CD8-positive, alpha-beta memory T cell (primary cell): ENCODE measurements around the gene SNCB. TPM values are rescaled to one million over a fixed set of nuclear protein-coding genes. Genes with fewer than 3 reads are reported as not detected.
A peak's percentile ranks its signal among the peaks of the same experiment; 100 is the strongest.

Source experiments
- CTCF ChIA-PET: fragments of 350-600 bp; sonication (Branson Sonifier 250); formaldehyde crosslinking; loops from one replicate; lab custom pipeline; 2021; ENCODE audit warnings: antibody characterized with exemption; lab: Charles Lee
- POLR2A ChIA-PET: fragments of 350-600 bp; sonication (Branson Sonifier 250); formaldehyde crosslinking; loops from one replicate; lab custom pipeline; 2021; ENCODE audit warnings: antibody characterized with exemption; lab: Charles Lee
- DNase-seq, 5 donors: peaks; one replicate each; pipeline versions ENCODE4 v3.0.0 to v3.0.0-alpha.2; 2020 to 2022; ENCODE audit warnings: mixed read lengths in 1 of 5
- H3K27ac ChIP-seq: one replicate; pipeline ENCODE4 v1.7.0; 2013; ENCODE audit warnings: low read depth, mild to moderate bottlenecking, low read length, moderate library complexity
- H3K27me3 ChIP-seq: 2 replicates; pipeline ENCODE4 v1.7.0; 2013; ENCODE audit warnings: low read length, mild to moderate bottlenecking; ENCODE audit not compliant: insufficient read depth, poor library complexity, severe bottlenecking
- H3K36me3 ChIP-seq: 2 replicates; pipeline ENCODE4 v1.7.0; 2013; ENCODE audit warnings: mild to moderate bottlenecking, low read length, moderate library complexity; ENCODE audit not compliant: insufficient read depth
- H3K4me1 ChIP-seq: 2 replicates; pipeline ENCODE4 v1.7.0; 2013; ENCODE audit warnings: mild to moderate bottlenecking, low read length, moderate library complexity; ENCODE audit not compliant: insufficient read depth
- H3K4me3 ChIP-seq: 2 replicates; pipeline ENCODE4 v1.7.0; 2013; ENCODE audit warnings: mild to moderate bottlenecking, low read length
- H3K9me3 ChIP-seq: 2 replicates; pipeline ENCODE4 v1.7.0; 2013; ENCODE audit warnings: mild to moderate bottlenecking, low read length
- H3K27ac Mint-ChIP-seq, 8 donors: one replicate each; pipeline ENCODE4 v1.8.0; 2020 to 2021; ENCODE audit warnings: mixed read lengths in 8 of 8, mild to moderate bottlenecking in 6 of 8, inconsistent platforms in 3 of 8, moderate library complexity in 3 of 8
- H3K27me3 Mint-ChIP-seq, 2 donors: one replicate each; pipeline ENCODE4 v1.8.0; 2020 to 2021; ENCODE audit warnings: mixed read lengths in 2 of 2, mild to moderate bottlenecking in 1 of 2, moderate library complexity in 1 of 2
- H3K36me3 Mint-ChIP-seq, 3 donors: one replicate each; pipeline ENCODE4 v1.8.0; 2020 to 2021; ENCODE audit warnings: mixed read lengths in 3 of 3, inconsistent platforms in 1 of 3, mild to moderate bottlenecking in 1 of 3
- H3K4me1 Mint-ChIP-seq, 3 donors: one replicate each; pipeline ENCODE4 v1.8.0; 2020 to 2021; ENCODE audit warnings: mixed read lengths in 3 of 3, inconsistent platforms in 1 of 3, mild to moderate bottlenecking in 1 of 3
- H3K4me3 Mint-ChIP-seq, 7 donors: one replicate each; pipeline ENCODE4 v1.8.0; 2020 to 2021; ENCODE audit warnings: mixed read lengths in 7 of 7, mild to moderate bottlenecking in 6 of 7, moderate library complexity in 4 of 7, inconsistent platforms in 2 of 7
- H3K9me3 Mint-ChIP-seq, 5 donors: one replicate each; pipeline ENCODE4 v1.8.0; 2020 to 2022; ENCODE audit warnings: mixed read lengths in 5 of 5, mild to moderate bottlenecking in 3 of 5, moderate library complexity in 2 of 5, inconsistent platforms in 1 of 5
- polyA plus RNA-seq: library from polyadenylated mRNA; unstranded; fragments of 300-500 nt; fragmentation: Illumina TruSeq; gene quantifications from one replicate; pipeline ENCODE4 v1.2.3, GENCODE V29; 2021
- total RNA-seq, 2 experiments: library from RNA; stranded (reverse); gene quantifications; one replicate each; pipeline ENCODE4 v1.2.3, GENCODE V29; 2021

The SNCB gene
- total and polyA plus RNA-seq, 3 experiments from 2014 or later, result not detected

- H3K4me1 ChIP-seq, result peaks cover 61% of the 10 kb centered on the region
- H3K36me3 ChIP-seq, result no peaks in the 10 kb centered on the region
- H3K27ac ChIP-seq, result no peak overlapping the region
- CTCF ChIA-PET, result interaction anchor here (9.2 kb wide), 1 partner anchor 7 kb away, joined by 108 read pairs; no protein-coding TSS in a partner anchor
- no peaks in the 10 kb centered on the region for H3K9me3 Mint-ChIP-seq
- H3K27me3 ChIP-seq, result no peaks in the 10 kb centered on the region
- peak overlapping the region in 5 of 8 donors; percentile 26 to 88 (median 64) for H3K27ac Mint-ChIP-seq
- H3K4me3 Mint-ChIP-seq, result peak overlapping the region in 3 of 7 donors; percentile 16 to 48 (median 38)
- peaks cover 66 to 82% (median 71%) of the 10 kb centered on the region in 3 donors for H3K4me1 Mint-ChIP-seq
- no peaks in the 10 kb centered on the region for H3K9me3 ChIP-seq
- POLR2A ChIA-PET, result no interaction called here
- no peak for DNase-seq
- H3K27me3 Mint-ChIP-seq, result no peaks in the 10 kb centered on the region
- H3K36me3 Mint-ChIP-seq, result peaks cover 0 to 28% (median 6%) of the 10 kb centered on the region in 3 donors
- no peak overlapping the region for H3K4me3 ChIP-seq
These were observed 21.2 kb upstream of the SNCB start for GRCh38 chr5:176651472-176651980.

GRCh38 chr5:176650354-176650884, 20.1 kb upstream of the SNCB start:
- CTCF ChIA-PET, result interaction anchor here (9.2 kb wide), 1 partner anchor 8 kb away, joined by 108 read pairs; no protein-coding TSS in a partner anchor
- no peaks in the 10 kb centered on the region for H3K9me3 ChIP-seq
- H3K4me3 ChIP-seq, result no peak overlapping the region
- no peaks in the 10 kb centered on the region for H3K27me3 ChIP-seq
- peaks cover 70 to 86% (median 78%) of the 10 kb centered on the region in 3 donors for H3K4me1 Mint-ChIP-seq
- POLR2A ChIA-PET, result no interaction called here
- no peak overlapping the region for H3K27ac ChIP-seq
- peak overlapping the region in 4 of 7 donors; percentile 39 to 61 (median 49) for H3K4me3 Mint-ChIP-seq
- no peaks in the 10 kb centered on the region for H3K9me3 Mint-ChIP-seq
- peaks cover 66% of the 10 kb centered on the region for H3K4me1 ChIP-seq
- H3K27me3 Mint-ChIP-seq, result no peaks in the 10 kb centered on the region
- peaks cover 0 to 21% (median 6%) of the 10 kb centered on the region in 3 donors for H3K36me3 Mint-ChIP-seq
- H3K27ac Mint-ChIP-seq, result peak overlapping the region in 7 of 8 donors; percentile 38 to 93 (median 80)
- no peak for DNase-seq
- H3K36me3 ChIP-seq, result no peaks in the 10 kb centered on the region

DNA sequence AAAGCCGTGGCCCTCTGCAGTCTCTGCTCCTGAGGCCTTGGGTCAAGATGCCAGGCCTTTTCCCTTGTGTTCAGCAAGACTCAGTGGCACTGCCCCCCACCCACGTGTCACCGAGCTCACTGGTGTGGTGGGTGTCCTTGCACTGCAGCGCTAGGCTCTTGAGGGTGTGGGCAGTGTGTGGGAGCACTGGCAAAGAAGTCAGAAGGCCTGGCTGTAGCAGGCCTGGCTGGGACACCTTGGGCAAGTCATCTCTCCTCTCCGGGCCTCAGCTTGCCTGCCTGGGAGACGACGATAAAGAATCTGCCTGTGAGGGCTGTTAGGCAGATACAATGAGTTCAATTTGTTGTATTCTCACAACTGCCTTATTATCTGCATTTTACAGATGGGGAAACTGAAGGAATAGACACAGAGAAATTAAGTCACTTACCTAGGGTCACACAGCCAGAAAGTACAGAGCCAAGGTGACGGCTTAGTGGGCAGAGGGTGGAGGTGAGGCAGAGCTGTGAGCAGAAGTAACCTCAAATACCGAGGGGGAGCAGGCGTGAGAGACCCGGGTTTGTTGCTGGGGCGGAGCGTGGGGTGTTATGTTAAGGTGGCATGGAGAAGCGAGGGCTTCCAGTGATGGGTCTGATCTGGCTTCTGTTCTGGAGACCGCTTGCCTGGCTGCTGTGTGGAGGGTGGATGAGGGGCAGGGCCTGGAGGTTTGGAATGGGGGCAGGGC, 18.3 kb upstream of the SNCB start:
- H3K4me1 Mint-ChIP-seq, result peaks cover 62 to 73% (median 67%) of the 10 kb centered on the region in 3 donors
- H3K36me3 ChIP-seq, result no peaks in the 10 kb centered on the region
- H3K27ac Mint-ChIP-seq, result peak overlapping the region; percentile 54 to 97 (median 86)
- H3K27me3 ChIP-seq, result no peaks in the 10 kb centered on the region
- H3K9me3 ChIP-seq, result no peaks in the 10 kb centered on the region
- no peaks in the 10 kb centered on the region for H3K27me3 Mint-ChIP-seq
- ChIA-PET POLR2A (interaction anchor here (1.0 kb wide), 1 partner anchor 9 kb away, joined by 7 read pairs; no protein-coding TSS in a partner anchor), CTCF (interaction anchor here (2.9 to 9.2 kb wide), 2 partner anchors 10 to 18 kb away, joined by 9 to 108 read pairs; partner anchors contain the start of genes EIF4E1B and SNCB)
- H3K4me1 ChIP-seq, result peaks cover 61% of the 10 kb centered on the region
- peaks cover 0 to 11% (median 4%) of the 10 kb centered on the region in 3 donors for H3K36me3 Mint-ChIP-seq
- peak overlapping the region; percentile 74 to 90 (median 80) for H3K4me3 Mint-ChIP-seq
- H3K4me3 ChIP-seq, result peak overlapping the region; percentile 83
- H3K27ac ChIP-seq, result peak overlapping the region; percentile 69
- peak; percentile 13 to 65 (median 47) for DNase-seq
- no peaks in the 10 kb centered on the region for H3K9me3 Mint-ChIP-seq

DNA sequence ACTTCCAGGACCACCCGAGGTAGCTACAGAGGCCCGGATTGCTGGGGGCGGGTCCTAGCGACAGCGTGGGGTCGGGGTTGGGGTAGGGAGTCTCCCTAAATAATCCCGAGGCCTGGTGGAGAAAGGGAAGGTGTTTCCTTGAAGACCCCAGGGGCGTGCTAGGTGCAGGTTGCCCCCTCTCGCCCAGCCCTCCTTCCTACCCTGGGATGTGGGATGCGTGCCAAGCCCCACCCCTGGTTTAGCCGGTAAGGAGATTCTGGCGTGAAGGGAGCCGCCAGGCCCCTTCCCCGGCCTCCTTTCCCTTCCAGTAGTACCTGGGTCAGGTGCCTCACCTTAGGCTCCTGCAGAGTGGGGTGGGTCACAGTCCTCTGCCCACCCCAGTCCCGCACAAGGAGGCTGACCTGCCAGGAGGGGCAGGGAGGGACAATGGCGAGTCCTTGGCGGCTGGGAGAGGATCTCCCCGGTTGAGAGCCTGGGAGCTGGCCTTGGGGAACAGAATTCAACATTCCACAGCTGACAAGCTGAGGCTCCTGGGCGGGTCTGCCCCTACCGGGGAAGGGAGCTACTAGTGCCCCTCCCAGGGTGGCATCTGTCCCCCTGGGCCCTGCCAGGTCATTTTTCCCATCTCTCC, 17.6 kb upstream of the SNCB start:
- Mint-ChIP-seq H3K27me3 (no peaks in the 10 kb centered on the region), H3K27ac (peak overlapping the region; percentile 57 to 94 (median 83)), H3K9me3 (no peaks in the 10 kb centered on the region), H3K4me3 (peak overlapping the region; percentile 74 to 90 (median 80)), H3K4me1 (peaks cover 55 to 66% (median 61%) of the 10 kb centered on the region in 3 donors), H3K36me3 (peaks cover 0 to 4% (median 0%) of the 10 kb centered on the region in 3 donors)
- Histone ChIP-seq H3K36me3 (no peaks in the 10 kb centered on the region), H3K27ac (peak overlapping the region; percentile 69), H3K9me3 (no peaks in the 10 kb centered on the region), H3K27me3 (no peaks in the 10 kb centered on the region), H3K4me1 (peaks cover 54% of the 10 kb centered on the region), H3K4me3 (peak overlapping the region; percentile 83)
- ChIA-PET CTCF (interaction anchor here (2.9 to 9.2 kb wide), 2 partner anchors 11 to 18 kb away, joined by 9 to 108 read pairs; partner anchors contain the start of genes EIF4E1B and SNCB), POLR2A (interaction anchor here (0.6 to 1.0 kb wide), 2 partner anchors 10 to 485 kb away, joined by 3 to 7 read pairs; no protein-coding TSS in a partner anchor)
- DNase-seq, result peak in 4 of 5 donors; percentile 14 to 54 (median 21)

DNA sequence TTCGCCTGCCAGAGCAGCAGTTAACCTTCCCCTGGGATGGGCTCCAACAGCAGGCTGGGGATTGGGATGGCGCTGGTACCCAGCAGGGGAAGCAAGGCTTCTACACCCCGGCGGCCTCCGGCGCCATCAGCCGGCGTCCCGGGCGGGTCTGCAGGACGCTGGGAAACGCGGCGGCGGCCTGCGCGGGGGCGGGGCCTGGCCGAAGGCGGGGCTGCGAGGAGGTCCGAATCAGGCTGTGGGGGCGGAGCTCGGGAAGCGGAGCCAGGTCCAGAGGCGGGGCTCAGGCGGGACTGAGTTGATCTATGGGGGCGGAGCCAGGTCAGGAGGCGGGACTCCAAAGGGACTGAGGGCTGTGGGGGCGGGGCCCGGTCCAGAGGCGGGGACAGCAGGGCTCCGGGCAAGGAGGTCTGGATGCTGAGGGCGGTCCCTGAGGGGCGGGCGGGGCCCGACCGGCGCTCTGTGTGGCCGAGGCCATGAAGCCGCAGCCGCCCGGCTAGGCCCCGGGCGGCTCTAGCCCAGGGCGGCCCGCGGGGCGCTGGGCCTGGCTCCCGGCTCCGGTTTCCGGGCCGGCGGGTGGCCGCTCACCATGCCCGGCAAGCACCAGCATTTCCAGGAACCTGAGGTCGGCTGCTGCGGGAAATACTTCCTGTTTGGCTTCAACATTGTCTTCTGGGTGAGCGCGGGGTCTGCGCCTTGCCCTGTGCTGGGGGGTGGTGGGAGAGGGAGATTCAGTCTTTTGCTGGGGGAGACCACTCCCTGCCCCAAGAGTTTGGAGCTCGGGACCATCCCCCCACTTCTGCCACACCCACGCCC, 16.9 kb upstream of the SNCB start, which contains the start of gene TSPAN17:
TSS of gene TSPAN17 (plus strand) at position 455 of the 813 bp plus-strand sequence. CDS start at position 587, 132 bp downstream.
- Mint-ChIP-seq H3K4me1 (peaks cover 48 to 59% (median 53%) of the 10 kb centered on the region in 3 donors), H3K27me3 (no peaks in the 10 kb centered on the region), H3K9me3 (no peaks in the 10 kb centered on the region), H3K36me3 (peaks cover 0 to 2% (median 0%) of the 10 kb centered on the region in 3 donors), H3K27ac (peak within 1 kb of the TSS; percentile 82 to 95 (median 90)), H3K4me3 (peak within 1 kb of the TSS; percentile 74 to 92 (median 90))
- peak; percentile 92 to 99 (median 98) for DNase-seq
- Histone ChIP-seq H3K4me1 (peaks cover 47% of the 10 kb centered on the region), H3K27me3 (no peaks in the 10 kb centered on the region), H3K27ac (peak within 1 kb of the TSS; percentile 69), H3K4me3 (peak within 1 kb of the TSS; percentile 83), H3K9me3 (no peaks in the 10 kb centered on the region), H3K36me3 (no peaks in the 10 kb centered on the region)
- ChIA-PET POLR2A (interaction anchor here (0.6 to 1.3 kb wide), 7 partner anchors 13 to 485 kb away, joined by 3 to 8 read pairs (median 3); partner anchors contain the start of genes KIAA1191 and RNF44), CTCF (interaction anchor here (0.6 to 9.2 kb wide), 9 partner anchors 11 to 1573 kb away, joined by 3 to 108 read pairs (median 3); partner anchors contain the start of genes EIF4E1B, KIAA1191 and SNCB)

GRCh38 chr5:176646707-176647029, 16.3 kb upstream of the SNCB start:
- Mint-ChIP-seq H3K27me3 (no peaks in the 10 kb centered on the region), H3K36me3 (no peaks in the 10 kb centered on the region), H3K9me3 (no peaks in the 10 kb centered on the region), H3K4me1 (peaks cover 42 to 54% (median 48%) of the 10 kb centered on the region in 3 donors), H3K4me3 (peak overlapping the region; percentile 74 to 92 (median 90)), H3K27ac (peak overlapping the region; percentile 82 to 95 (median 88))
- CTCF ChIA-PET, result interaction anchor here (0.6 to 9.2 kb wide), 8 partner anchors 12 to 1574 kb away, joined by 3 to 108 read pairs (median 3); partner anchors contain the start of genes EIF4E1B, KIAA1191 and SNCB
- Histone ChIP-seq H3K27me3 (no peaks in the 10 kb centered on the region), H3K36me3 (no peaks in the 10 kb centered on the region), H3K9me3 (no peaks in the 10 kb centered on the region), H3K27ac (peak overlapping the region; percentile 69), H3K4me1 (peaks cover 44% of the 10 kb centered on the region), H3K4me3 (peak overlapping the region; percentile 83)
- POLR2A ChIA-PET, result interaction anchor here (0.6 to 1.3 kb wide), 5 partner anchors 13 to 285 kb away, joined by 3 to 8 read pairs (median 3); partner anchors contain the start of genes KIAA1191 and RNF44
- DNase-seq, result no peak
